ENCODE results near the gene MAPKBP1. TPM values are rescaled to one million over a fixed set of nuclear protein-coding genes. Genes with fewer than 3 reads are reported as not detected.

The MAPKBP1 gene
- total RNA-seq, 1 donor from 2014 or later = 27.1 TPM

GRCh38 chr15:41847206-41847605 is 72.9 kb downstream of the MAPKBP1 start:
- H3K9me3 Mint-ChIP-seq = no peaks in the 10 kb centered on the region
- H3K27me3 Mint-ChIP-seq = no peaks in the 10 kb centered on the region
- no peak for DNase-seq
- intact Hi-C loops (cut with micrococcal nuclease) = no loop called here
- H3K4me3 Mint-ChIP-seq = no peak overlapping the region
- H3K36me3 Mint-ChIP-seq (ENCODE audit: low read depth) = peaks cover 11% of the 10 kb centered on the region
- H3K4me1 Mint-ChIP-seq = peaks cover 7% of the 10 kb centered on the region
- no peak overlapping the region for H3K27ac Mint-ChIP-seq

GRCh38 chr15:41847981-41848380 is 73.7 kb downstream of the MAPKBP1 start:
- H3K4me1 Mint-ChIP-seq = peaks cover 7% of the 10 kb centered on the region
- H3K4me3 Mint-ChIP-seq = no peak overlapping the region
- H3K27ac Mint-ChIP-seq = no peak overlapping the region

GRCh38 chr15:41848631-41849030 is 74.3 kb downstream of the MAPKBP1 start:
- intact Hi-C loops (cut with micrococcal nuclease) = no loop called here
- no peak for DNase-seq
- Mint-ChIP-seq H3K4me3 (no peak overlapping the region), H3K27ac (peak overlapping the region; percentile 20), H3K4me1 (peaks cover 7% of the 10 kb centered on the region), H3K36me3 (ENCODE audit: low read depth) (peaks cover 11% of the 10 kb centered on the region), H3K27me3 (no peaks in the 10 kb centered on the region), H3K9me3 (no peaks in the 10 kb centered on the region)

More at GRCh38 chr15:41847981-41848380, 73.7 kb downstream of the MAPKBP1 start:
- Mint-ChIP-seq H3K36me3 (ENCODE audit: low read depth) (peaks cover 11% of the 10 kb centered on the region), H3K27me3 (no peaks in the 10 kb centered on the region), H3K9me3 (no peaks in the 10 kb centered on the region)
- intact Hi-C loops (cut with micrococcal nuclease) = no loop called here
- no peak for DNase-seq

GRCh38 chr15:41849204-41849603 is 74.9 kb downstream of the MAPKBP1 start:
- Mint-ChIP-seq H3K9me3 (no peaks in the 10 kb centered on the region), H3K4me3 (no peak overlapping the region), H3K27ac (peak overlapping the region; percentile 48), H3K27me3 (no peaks in the 10 kb centered on the region), H3K4me1 (peaks cover 7% of the 10 kb centered on the region), H3K36me3 (ENCODE audit: low read depth) (peaks cover 11% of the 10 kb centered on the region)
- intact Hi-C loops (cut with micrococcal nuclease) = no loop called here
- DNase-seq = no peak

- Mint-ChIP-seq H3K27ac (no peak overlapping the region), H3K4me1 (peaks cover 7% of the 10 kb centered on the region)
- intact Hi-C loops (cut with micrococcal nuclease) = no loop called here
Measured at GRCh38 chr15:41849861-41850260, 75.6 kb downstream of the MAPKBP1 start.

GRCh38 chr15:41850482-41851166 is 76.3 kb downstream of the MAPKBP1 start:
- Mint-ChIP-seq H3K4me3 (no peak overlapping the region), H3K27me3 (no peaks in the 10 kb centered on the region), H3K27ac (no peak overlapping the region), H3K36me3 (ENCODE audit: low read depth) (peaks cover 9% of the 10 kb centered on the region), H3K9me3 (no peaks in the 10 kb centered on the region), H3K4me1 (peaks cover 7% of the 10 kb centered on the region)
- intact Hi-C loops (cut with micrococcal nuclease) = no loop called here
- DNase-seq = no peak

More at GRCh38 chr15:41849861-41850260, 75.6 kb downstream of the MAPKBP1 start:
- no peak overlapping the region for H3K4me3 Mint-ChIP-seq
- DNase-seq = no peak
- no peaks in the 10 kb centered on the region for H3K27me3 Mint-ChIP-seq
- H3K36me3 Mint-ChIP-seq (ENCODE audit: low read depth) = peaks cover 11% of the 10 kb centered on the region
- no peaks in the 10 kb centered on the region for H3K9me3 Mint-ChIP-seq

- intact Hi-C loops (cut with micrococcal nuclease) = no loop called here
Measured at GRCh38 chr15:41851167-41851523, 76.9 kb downstream of the MAPKBP1 start.

GRCh38 chr15:41851755-41852370 is 77.6 kb downstream of the MAPKBP1 start:
- Mint-ChIP-seq H3K27me3 (no peaks in the 10 kb centered on the region), H3K4me3 (no peak overlapping the region), H3K27ac (no peak overlapping the region), H3K36me3 (ENCODE audit: low read depth) (peaks cover 8% of the 10 kb centered on the region), H3K9me3 (no peaks in the 10 kb centered on the region), H3K4me1 (peaks cover 7% of the 10 kb centered on the region)
- DNase-seq = no peak
- intact Hi-C loops (cut with micrococcal nuclease) = no loop called here

More at GRCh38 chr15:41851167-41851523, 76.9 kb downstream of the MAPKBP1 start:
- Mint-ChIP-seq H3K4me3 (no peak overlapping the region), H3K27me3 (no peaks in the 10 kb centered on the region), H3K27ac (peak overlapping the region; percentile 37), H3K9me3 (no peaks in the 10 kb centered on the region), H3K36me3 (ENCODE audit: low read depth) (peaks cover 8% of the 10 kb centered on the region), H3K4me1 (peaks cover 7% of the 10 kb centered on the region)
- no peak for DNase-seq

GRCh38 chr15:41852736-41853590 is 78.7 kb downstream of the MAPKBP1 start:
- no peak for DNase-seq
- intact Hi-C loops (cut with micrococcal nuclease) = no loop called here

GRCh38 chr15:41853831-41854230 is 79.5 kb downstream of the MAPKBP1 start:
- no peak overlapping the region for H3K4me3 Mint-ChIP-seq
- H3K9me3 Mint-ChIP-seq = no peaks in the 10 kb centered on the region
- no peaks in the 10 kb centered on the region for H3K27me3 Mint-ChIP-seq
- intact Hi-C loops (cut with micrococcal nuclease) = no loop called here
- H3K36me3 Mint-ChIP-seq (ENCODE audit: low read depth) = no peaks in the 10 kb centered on the region
- H3K4me1 Mint-ChIP-seq = peaks cover 2% of the 10 kb centered on the region
- H3K27ac Mint-ChIP-seq = no peak overlapping the region
- DNase-seq = no peak

More at GRCh38 chr15:41852736-41853590, 78.7 kb downstream of the MAPKBP1 start:
- H3K4me3 Mint-ChIP-seq = no peak overlapping the region
- H3K27ac Mint-ChIP-seq = no peak overlapping the region
- no peaks in the 10 kb centered on the region for H3K27me3 Mint-ChIP-seq
- H3K4me1 Mint-ChIP-seq = peaks cover 7% of the 10 kb centered on the region
- peaks cover 3% of the 10 kb centered on the region for H3K36me3 Mint-ChIP-seq (ENCODE audit: low read depth)
- no peaks in the 10 kb centered on the region for H3K9me3 Mint-ChIP-seq

GRCh38 chr15:41854443-41854842 is 80.2 kb downstream of the MAPKBP1 start:
- no peaks in the 10 kb centered on the region for H3K27me3 Mint-ChIP-seq
- no peaks in the 10 kb centered on the region for H3K9me3 Mint-ChIP-seq
- H3K27ac Mint-ChIP-seq = no peak overlapping the region
- no peaks in the 10 kb centered on the region for H3K36me3 Mint-ChIP-seq (ENCODE audit: low read depth)
- DNase-seq = no peak
- intact Hi-C loops (cut with micrococcal nuclease) = no loop called here
- H3K4me1 Mint-ChIP-seq = peaks cover 1% of the 10 kb centered on the region
- H3K4me3 Mint-ChIP-seq = no peak overlapping the region

- no peaks in the 10 kb centered on the region for H3K27me3 Mint-ChIP-seq
- peaks cover 7% of the 10 kb centered on the region for H3K4me1 Mint-ChIP-seq
- no peak overlapping the region for H3K27ac Mint-ChIP-seq
- no peak overlapping the region for H3K4me3 Mint-ChIP-seq
- H3K9me3 Mint-ChIP-seq = no peaks in the 10 kb centered on the region
- no peak for DNase-seq
- intact Hi-C loops (cut with micrococcal nuclease) = no loop called here
- no peaks in the 10 kb centered on the region for H3K36me3 Mint-ChIP-seq (ENCODE audit: low read depth)
Measured at GRCh38 chr15:41855261-41855961, 81.1 kb downstream of the MAPKBP1 start.

GRCh38 chr15:41856262-41856661 is 82.0 kb downstream of the MAPKBP1 start:
- Mint-ChIP-seq H3K27ac (no peak overlapping the region), H3K4me1 (peaks cover 7% of the 10 kb centered on the region), H3K27me3 (no peaks in the 10 kb centered on the region), H3K9me3 (no peaks in the 10 kb centered on the region), H3K4me3 (no peak overlapping the region), H3K36me3 (ENCODE audit: low read depth) (no peaks in the 10 kb centered on the region)
- DNase-seq = no peak
- intact Hi-C loops (cut with micrococcal nuclease) = no loop called here

Data from activated CD4-positive, alpha-beta T cell treated with anti-CD3 and anti-CD28 coated beads, Interleukin-2, amount 10 ng/mL, durations not matched to agents 24 days and 14 days (primary cell).